Left hindlimb (tissue), 1 donor: ENCODE measurements around the gene NAP1L4.
A peak's percentile ranks its signal among the peaks of the same experiment; 100 is the strongest.

Experiments used
- DNase-seq: peaks from one replicate; pipeline ENCODE4 v3.0.0-alpha.2; 2018

NAP1L4 gene

GRCh38 chr11:2902784-2903671, 89.1 kb downstream of the NAP1L4 start:
- DNase-seq, result no peak

GRCh38 chr11:2901854-2902783, 90.0 kb downstream of the NAP1L4 start:
- peak; percentile 90 for DNase-seq

DNA sequence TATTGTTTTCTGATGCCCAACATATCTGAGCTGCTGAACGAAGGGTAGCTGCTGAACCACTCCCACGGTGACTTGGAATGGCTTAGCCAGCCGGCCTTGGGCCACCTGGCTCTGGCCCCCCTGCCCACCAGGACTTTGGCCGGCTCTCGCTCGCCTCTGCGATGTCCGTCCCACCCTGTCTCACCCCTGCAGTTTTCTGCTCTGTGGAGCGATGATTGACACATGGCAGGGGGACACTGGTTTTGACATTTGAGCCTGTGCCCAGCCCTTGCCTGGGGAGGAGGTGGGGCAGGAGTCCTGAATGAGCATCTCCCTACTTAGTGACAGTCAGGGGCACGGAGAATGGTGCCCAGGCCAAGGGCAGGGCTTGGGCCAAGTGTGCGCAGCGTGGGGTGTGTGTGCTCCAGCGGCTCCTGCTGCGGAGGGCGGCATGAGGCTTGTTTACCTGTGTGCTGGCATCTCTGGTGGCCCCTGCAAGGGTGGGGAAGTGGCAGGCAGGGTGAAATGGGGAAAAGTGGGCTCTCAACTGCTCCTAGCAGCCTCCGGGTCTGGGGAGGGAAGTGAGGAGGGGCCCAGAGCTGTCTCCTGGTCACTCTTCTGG, 90.8 kb downstream of the NAP1L4 start:
- no peak for DNase-seq

GRCh38 chr11:2899080-2899783, 92.9 kb downstream of the NAP1L4 start:
- no peak for DNase-seq

DNA sequence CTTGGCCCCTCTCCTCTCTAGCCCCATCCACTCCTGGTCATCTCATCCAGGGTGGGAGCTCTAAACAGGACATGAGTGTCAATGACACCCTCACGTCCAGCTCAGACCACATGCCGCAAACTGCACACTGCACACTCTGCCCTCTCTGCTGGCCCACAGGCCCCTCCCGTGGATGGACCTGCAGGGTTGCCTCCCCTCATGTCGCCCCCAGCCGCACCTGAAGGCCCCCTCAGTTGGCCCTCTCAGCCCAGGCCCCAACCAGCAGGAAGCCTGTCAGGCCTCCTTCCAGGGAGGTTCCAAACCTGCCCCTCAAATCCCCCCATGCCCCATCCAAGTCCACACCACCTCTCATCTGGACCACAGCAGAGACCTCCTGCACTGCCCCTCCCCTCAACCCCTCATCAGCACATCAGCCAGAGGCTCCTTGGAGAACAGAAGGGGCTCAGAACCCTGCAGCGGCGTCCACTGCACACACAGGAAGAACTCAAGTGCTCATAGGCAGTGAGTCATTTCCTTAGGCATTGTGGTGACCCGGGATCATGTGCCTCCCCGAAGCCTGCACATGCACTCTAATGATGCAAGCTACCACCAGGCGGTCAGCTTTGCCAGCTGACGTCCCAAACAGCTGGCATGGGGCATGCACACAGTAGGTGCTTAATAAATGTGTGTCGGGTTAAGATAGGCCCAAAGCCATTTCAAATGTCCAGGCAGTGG, 93.6 kb downstream of the NAP1L4 start:
- DNase-seq, result no peak

GRCh38 chr11:2897048-2897447, 95.1 kb downstream of the NAP1L4 start:
- DNase-seq, result no peak

DNA sequence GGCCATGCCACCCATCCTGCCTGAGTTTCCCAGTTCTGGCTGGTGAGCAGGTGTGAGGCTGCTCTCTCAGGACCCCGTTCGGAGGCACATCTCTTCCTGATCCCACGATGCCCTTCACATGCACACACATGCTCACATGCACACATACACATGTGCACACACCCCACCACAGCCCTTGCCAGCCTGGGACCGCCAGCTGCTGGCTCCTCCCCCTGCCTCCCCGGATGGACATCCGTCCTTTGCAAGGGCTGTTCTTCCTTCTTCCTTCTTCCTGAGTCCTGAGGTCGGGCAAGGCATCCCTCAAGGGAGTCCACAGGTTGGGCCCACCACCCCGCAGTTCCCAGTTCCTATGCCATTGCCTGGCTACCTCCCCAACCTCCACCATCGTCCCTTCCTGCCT, 96.1 kb downstream of the NAP1L4 start:
- DNase-seq, result no peak
